NCI-H510A (cell line): ENCODE results near the gene SVIL.
A peak's percentile ranks its signal among the peaks of the same experiment; 100 is the strongest.
"Not testable (repeated sequence)": the region's sequence is repeated elsewhere in the genome, so short reads cannot be mapped to it uniquely, and the experiment has no call there.

Experiments used
- DNase-seq: peaks from one replicate; lab custom pipeline; 2025; lab: John Stamatoyannopoulos, UW

The SVIL gene

GRCh38 chr10:29600067-29600466, 34.7 kb downstream of the SVIL start:
- no peak for DNase-seq

- no peak for DNase-seq
Measured at GRCh38 chr10:29598851-29599311, 35.9 kb downstream of the SVIL start.

GRCh38 chr10:29596826-29597225, 37.9 kb downstream of the SVIL start:
- DNase-seq: no peak

- DNase-seq: no peak
Measured at GRCh38 chr10:29596356-29596755, 38.4 kb downstream of the SVIL start.

GRCh38 chr10:29595636-29596225, 39.0 kb downstream of the SVIL start:
- no peak for DNase-seq

GRCh38 chr10:29595146-29595545, 39.6 kb downstream of the SVIL start:
- no peak for DNase-seq

- no peak for DNase-seq
Measured at GRCh38 chr10:29591651-29591968, 43.2 kb downstream of the SVIL start.

GRCh38 chr10:29590915-29591650, 43.7 kb downstream of the SVIL start:
- no peak for DNase-seq

- DNase-seq: no peak
Measured at GRCh38 chr10:29588629-29589421, 45.9 kb downstream of the SVIL start.

GRCh38 chr10:29587750-29588628, 46.8 kb downstream of the SVIL start:
- not testable (repeated sequence) for DNase-seq

- DNase-seq: not testable (repeated sequence)
Measured at GRCh38 chr10:29587102-29587749, 47.5 kb downstream of the SVIL start.

- DNase-seq: no peak
Measured at GRCh38 chr10:29586509-29586908, 48.3 kb downstream of the SVIL start.

- peak; percentile 6 for DNase-seq
Measured at GRCh38 chr10:29585488-29585976, 49.2 kb downstream of the SVIL start.

- no peak for DNase-seq
Measured at GRCh38 chr10:29584436-29584835, 50.3 kb downstream of the SVIL start.

GRCh38 chr10:29583674-29584073, 51.1 kb downstream of the SVIL start:
- DNase-seq: no peak

- not testable (repeated sequence) for DNase-seq
Measured at GRCh38 chr10:29582769-29583168, 52.0 kb downstream of the SVIL start.

- DNase-seq: no peak
Measured at GRCh38 chr10:29579455-29579970, 55.3 kb downstream of the SVIL start.

GRCh38 chr10:29578457-29578856, 56.3 kb downstream of the SVIL start:
- no peak for DNase-seq

- DNase-seq: no peak
Measured at GRCh38 chr10:29576681-29577080, 58.1 kb downstream of the SVIL start.

GRCh38 chr10:29575098-29575455, 59.7 kb downstream of the SVIL start:
- DNase-seq: no peak
